H54 (cell line): ENCODE data around the gene GLOD5.

ENCODE experiments used
- DNase-seq: peaks from one replicate; pipeline ENCODE4 v3.0.0; 2011; ENCODE audit warnings: low spot score, mixed read lengths; ENCODE audit not compliant: insufficient read length
- FAIRE-seq: peaks from 3 replicates; lab custom pipeline; 2011; peaks lifted over from hg19 to GRCh38; lab: Jason Lieb, UNC
- POLR2A ChIP-seq: IDR thresholded peaks from 2 replicates; pipeline ENCODE4 v1.6.1; 2011; ENCODE audit warnings: low read depth, mild to moderate bottlenecking, low read length

The GLOD5 gene

DNA sequence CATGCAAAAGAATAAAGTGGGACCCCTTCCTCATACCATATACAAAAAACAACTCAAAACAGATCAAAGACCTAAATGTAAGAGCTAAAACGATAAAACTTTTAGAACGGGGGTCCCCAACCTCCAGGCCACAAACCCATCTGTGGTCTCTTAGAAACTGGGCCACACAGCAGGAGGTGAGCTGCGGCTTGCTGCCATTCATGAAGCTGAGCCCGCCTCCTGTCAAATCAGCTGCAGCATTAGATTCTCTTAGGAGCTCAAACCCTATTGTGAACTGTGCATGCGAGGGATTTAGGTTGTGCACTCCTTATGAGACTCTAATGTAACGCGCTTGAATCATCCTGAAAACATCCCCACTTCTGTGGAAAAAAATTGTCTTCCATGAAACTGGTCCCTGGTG is 17.9 kb downstream of the GLOD5 start:
- DNase-seq = no peak
- no peak for TF ChIP-seq POLR2A
- no peak for FAIRE-seq

- no peak for TF ChIP-seq POLR2A
- DNase-seq (no peak), FAIRE-seq (no peak)
Observed at GRCh38 chrX:48781705-48782104, 20.2 kb downstream of the GLOD5 start.

- no peak for TF ChIP-seq POLR2A
- no peak for DNase-seq
- FAIRE-seq = no peak
Observed at GRCh38 chrX:48782216-48782615, 20.7 kb downstream of the GLOD5 start.

DNA sequence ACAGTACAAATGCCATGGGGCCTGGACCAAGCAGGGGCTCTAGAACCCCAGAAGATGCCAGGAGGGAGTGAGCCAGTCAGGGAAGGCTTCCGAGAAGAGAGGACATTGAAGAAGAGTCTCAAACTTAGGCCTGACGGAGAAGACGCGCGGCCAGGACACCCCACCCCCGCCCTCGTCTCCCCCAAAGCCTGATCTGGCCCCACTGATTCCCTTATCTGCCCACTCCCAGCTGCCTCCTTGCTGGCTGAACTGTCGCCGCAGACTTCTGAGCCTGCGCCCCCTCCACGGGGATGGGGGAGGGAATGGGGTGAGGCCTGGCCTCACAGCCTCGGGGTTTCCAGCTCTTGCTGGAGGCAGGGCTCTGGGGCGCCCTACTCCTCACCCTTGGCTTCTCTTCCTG is 21.2 kb downstream of the GLOD5 start:
- FAIRE-seq = no peak
- no peak for DNase-seq
- TF ChIP-seq POLR2A = no peak

DNA sequence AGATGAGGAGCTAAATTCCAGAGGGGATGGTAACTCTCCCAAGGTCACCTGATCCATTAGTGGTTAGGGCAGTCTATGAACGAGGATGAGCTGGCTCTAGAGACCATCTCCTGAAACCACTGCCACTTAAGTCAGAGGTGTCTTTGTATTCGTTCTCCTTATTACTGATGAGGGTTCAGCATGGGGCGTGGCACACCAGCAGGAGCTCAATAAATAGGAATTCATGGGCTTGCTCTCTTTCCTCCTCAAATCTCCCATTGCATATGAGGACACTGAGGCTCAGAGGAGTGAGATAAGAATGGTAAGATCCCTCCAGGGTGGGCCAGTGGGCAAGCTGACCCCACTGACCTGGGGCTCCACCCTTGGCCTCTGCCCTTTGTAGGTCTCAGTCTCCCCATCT is 23.2 kb downstream of the GLOD5 start:
- no peak for FAIRE-seq
- TF ChIP-seq POLR2A = no peak
- DNase-seq = no peak

DNA sequence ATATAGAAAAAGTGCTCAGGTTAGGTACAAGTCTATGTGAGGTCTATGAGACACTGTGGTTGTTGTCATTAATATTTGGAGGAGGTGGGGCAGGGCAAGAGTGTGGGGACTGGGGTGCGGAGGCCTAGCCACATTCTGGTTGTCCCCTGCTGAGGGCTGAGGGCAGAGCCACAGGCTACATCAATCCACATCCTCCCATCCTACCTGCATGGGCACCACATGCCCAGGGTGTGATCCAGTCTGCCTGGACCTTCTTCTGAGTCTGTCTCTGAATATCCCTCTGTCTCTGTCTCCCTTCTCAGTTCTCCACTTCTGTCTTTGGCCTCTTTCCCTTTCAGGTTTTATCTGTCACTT is 23.6 kb downstream of the GLOD5 start:
- FAIRE-seq (no peak), DNase-seq (no peak)
- TF ChIP-seq POLR2A = no peak

DNA sequence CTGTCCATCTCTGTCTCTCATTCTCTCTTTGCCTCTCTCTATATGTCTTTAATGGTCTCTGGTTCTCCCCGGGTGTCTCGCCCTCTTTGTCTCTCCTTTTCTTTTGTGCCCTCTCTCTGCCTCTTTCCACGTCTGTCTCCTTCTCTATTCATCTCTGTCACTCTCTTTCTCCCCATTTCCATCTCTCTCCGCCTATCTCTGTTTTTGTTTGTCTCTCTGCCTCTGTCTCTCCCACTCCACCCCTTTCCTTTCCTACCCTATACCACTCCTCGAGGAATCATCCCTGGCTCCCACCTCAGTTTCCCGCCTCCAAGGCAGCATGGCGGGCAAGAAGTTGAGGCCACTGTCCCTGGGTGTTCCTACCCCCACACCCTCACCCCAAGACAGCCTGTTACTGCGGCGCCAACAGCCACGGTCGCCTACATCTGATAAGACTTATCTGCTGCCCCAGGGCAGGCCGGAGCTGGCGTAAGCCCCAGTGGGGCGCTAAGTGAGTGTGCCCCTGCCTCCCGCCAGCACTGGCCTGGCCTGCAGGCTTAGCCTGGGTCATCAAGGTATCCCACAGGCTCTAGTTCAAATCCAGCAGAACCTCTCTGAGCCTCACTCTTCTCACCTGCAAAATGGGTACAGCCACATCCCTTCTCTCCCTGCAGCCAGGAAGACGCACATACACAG is 24.1 kb downstream of the GLOD5 start:
- FAIRE-seq (no peak), DNase-seq (no peak)
- TF ChIP-seq POLR2A = no peak

DNA sequence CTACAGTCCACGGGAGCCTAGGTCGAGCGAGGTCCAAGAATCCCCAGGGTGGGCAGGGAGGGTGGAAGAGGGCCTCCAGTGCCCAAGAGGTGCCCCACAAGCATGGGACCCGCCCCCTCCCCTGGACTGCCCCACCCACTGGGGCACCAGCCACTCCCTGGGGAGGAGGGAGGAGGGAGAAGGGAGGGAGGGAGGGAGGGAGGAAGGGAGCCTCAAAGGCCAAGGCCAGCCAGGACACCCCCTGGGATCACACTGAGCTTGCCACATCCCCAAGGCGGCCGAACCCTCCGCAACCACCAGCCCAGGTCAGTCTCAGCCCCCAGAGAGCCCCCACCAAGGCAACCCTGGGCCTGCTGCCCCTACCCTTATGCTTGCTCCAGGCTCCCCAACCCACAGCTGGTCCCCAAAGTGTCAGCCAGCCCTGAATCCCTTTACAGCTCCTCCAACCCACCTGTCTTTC is 24.8 kb downstream of the GLOD5 start, which contains the start of gene GATA1:
Gene GATA1 (plus strand): TSS at position 250 of the 460 bp plus-strand sequence. CDS start 4,520 bp downstream, outside the sequence.
- no peak for DNase-seq
- no peak for TF ChIP-seq POLR2A

DNA sequence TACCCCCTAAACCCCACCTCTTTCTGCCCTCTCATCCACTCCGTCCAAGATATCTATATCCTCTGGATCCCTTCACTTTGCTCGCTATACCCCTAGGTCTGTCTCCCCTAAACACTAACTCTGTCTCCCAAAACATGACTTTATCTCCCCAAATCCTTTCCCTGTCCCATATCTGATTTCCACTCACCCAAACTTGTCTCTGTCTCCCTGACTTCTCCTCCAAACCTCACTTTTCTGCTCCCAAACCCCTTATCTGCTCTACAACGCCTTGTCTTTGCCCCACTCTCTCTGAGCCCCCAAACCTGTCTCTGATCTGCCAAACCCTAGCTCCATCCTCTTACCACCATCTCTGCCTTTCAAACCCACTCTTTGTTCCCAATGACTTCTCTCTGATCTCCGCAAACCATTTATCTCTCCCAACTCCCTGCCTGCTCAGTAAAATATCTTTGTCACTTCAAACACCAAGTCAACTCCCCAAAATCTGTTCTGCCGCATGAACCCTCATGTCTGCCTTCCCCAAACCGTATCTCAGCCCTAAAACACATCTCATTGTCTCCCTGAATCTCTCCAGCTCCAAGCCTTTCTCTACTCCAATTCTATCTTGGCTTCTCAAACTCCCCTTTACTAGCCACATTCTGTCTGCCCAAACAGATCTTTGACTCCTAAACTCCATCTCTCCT is 25.4 kb downstream of the GLOD5 start:
- FAIRE-seq (no peak), DNase-seq (no peak)
- TF ChIP-seq POLR2A = no peak

More for the DNA sequence above, 24.8 kb downstream of the GLOD5 start, which contains the start of gene GATA1:
- FAIRE-seq = no peak

DNA sequence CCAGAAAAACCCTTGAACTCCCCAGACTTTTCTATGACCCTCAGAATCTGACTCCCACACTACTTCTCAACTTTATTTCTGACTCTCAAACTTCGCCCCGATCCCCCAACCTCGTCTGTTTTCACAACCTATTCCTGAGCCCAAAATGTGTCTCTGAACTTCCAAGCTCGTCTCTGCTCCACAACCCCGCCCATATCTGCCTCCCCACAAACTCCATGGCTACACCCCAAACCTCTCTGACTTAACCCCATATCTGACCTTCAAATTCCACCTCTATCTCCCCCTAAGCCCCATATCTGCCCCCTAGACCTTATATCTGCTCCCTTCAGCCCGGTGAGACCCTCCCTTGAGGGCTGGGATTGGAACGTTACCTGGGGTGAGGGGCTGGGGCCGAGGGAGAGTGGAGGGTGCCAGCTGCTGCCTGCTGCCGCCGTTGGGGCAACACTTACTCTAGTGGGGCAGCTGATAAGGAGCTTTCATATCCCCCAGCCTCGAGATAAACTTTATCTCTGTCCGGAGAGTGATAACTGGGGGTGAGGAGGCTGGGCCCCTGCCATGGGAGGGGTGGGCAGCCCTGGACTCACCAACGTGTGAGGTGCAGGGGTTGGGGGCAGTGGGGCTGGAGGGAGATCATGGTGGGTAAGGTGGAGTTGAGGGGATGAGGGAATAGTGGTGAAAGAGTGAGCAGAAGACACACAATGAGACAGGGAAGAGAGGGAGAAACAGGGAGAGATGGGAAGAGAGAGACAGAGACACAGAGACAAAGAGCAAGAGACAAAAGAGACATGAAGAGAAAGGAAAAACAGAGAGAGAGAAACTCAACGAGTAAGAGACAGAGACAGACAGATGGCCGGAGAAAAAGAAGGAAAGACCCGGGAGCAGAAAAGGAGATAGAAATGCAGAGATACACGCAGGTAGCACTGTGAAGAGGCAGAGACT is 26.2 kb downstream of the GLOD5 start:
- no peak for FAIRE-seq
- no peak for TF ChIP-seq POLR2A
- no peak for DNase-seq

GRCh38 chrX:48789366-48790220 is 28.0 kb downstream of the GLOD5 start:
- DNase-seq (no peak), FAIRE-seq (no peak)
- no peak for TF ChIP-seq POLR2A

GRCh38 chrX:48790477-48790876 is 28.9 kb downstream of the GLOD5 start:
- FAIRE-seq (no peak), DNase-seq (no peak)
- TF ChIP-seq POLR2A = no peak

- DNase-seq (no peak), FAIRE-seq (no peak)
- TF ChIP-seq POLR2A = no peak
Observed at GRCh38 chrX:48791063-48791820, 29.7 kb downstream of the GLOD5 start.
